Breast epithelium (tissue), 3 donors: ENCODE results near the gene EHD4.

Experiments
- CTCF ChIP-seq, 3 donors: fragments of 450-650 bp; IDR thresholded peaks; one replicate each; pipeline ENCODE4 v1.5.1; 2016 to 2017; ENCODE audit warnings: antibody characterized with exemption in 3 of 3, mild to moderate bottlenecking in 3 of 3, moderate library complexity in 3 of 3
- POLR2A ChIP-seq: fragments of 450-650 bp; IDR thresholded peaks from one replicate; pipeline ENCODE4 v1.6.1; 2016; ENCODE audit warnings: antibody characterized with exemption, mild to moderate bottlenecking, moderate library complexity

- TF ChIP-seq CTCF (IDR thresholded peaks at IDR 0.05) (no peak), POLR2A (no peak)
Measured at GRCh38 chr15:41966920-41967465, 5.4 kb downstream of the EHD4 start.
